Stimulated activated CD8-positive, alpha-beta memory T cell treated with anti-CD3 and anti-CD28 coated beads, Interleukin-12 subunit alpha, Interleukin-12 subunit beta, amount 100 ng/mL, for 1 hour (primary cell): ENCODE results near the gene AHCY.
A peak's percentile ranks its signal among the peaks of the same experiment; 100 is the strongest.
"Not testable (repeated sequence)": the region's sequence is repeated elsewhere in the genome, so short reads cannot be mapped to it uniquely, and the experiment has no call there.

Source experiments
- DNase-seq: peaks from one replicate; pipeline ENCODE4 v3.0.0-alpha.2; 2020; ENCODE audit warnings: low read depth

The AHCY gene

DNA sequence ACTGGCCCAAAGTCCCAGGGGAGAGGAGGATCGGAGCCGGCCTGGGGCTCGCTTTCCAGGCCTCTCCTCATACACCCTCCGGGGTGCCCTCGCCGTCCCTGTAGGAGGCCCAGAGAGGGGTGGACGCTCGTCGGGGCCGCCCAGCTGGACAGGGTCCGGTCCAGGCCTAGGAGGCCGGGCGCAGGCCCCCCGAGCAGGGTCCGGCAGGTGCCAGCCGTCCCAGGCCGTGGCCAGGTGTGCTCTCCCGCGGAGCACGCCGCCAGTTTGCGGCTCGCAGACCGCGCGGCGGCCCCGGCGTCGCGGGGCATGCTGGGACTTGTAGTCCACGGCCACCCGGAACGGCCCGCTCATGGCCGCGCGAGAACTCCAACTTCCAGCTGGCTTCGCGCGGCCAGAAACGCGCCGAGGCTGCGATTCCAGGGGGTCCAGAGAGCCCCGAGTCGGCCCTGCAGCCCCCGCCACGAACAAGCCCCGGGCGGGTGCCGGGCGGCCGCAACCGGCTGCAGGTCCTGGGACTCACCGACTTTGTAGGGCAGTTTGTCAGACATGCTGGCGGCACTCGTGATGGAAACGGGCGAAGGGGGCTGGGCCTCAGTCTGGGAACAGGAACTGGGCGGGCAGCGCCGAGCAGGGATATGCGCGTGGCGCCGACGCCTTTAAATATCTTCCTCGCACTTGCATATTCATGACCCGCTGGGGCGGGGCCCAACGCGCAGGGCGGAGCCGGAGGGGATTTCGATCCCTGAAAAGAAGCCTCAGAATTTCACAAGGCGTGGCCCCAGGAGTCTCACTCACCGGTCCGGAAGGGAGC lies at the start of gene AHCY:
AHCY (minus strand) TSS at position 633 of the 811 bp plus-strand sequence; CDS start at position 548, 85 bp downstream.
- peak; percentile 88 for DNase-seq

DNA sequence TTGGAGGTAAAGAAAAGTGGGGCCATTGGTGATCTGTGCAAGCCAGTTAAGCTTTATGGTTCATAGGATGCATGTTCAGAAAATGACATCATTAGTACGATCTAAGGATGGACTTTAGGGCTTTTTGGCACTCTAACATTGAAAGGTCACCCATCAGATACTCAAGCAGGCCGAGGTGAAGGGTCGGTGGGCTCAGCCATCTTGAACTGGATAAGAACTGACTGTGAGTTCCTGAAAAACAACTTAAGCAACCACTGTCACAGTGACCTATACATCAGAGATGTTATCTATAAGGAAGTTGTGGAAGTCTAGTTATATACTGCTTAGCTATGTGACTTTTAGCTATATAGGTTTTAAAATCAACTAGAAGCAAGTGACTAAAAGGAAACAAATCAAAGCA lies 46.9 kb upstream of the AHCY start:
- no peak for DNase-seq

GRCh38 chr20:34347571-34347970 lies 44.4 kb upstream of the AHCY start:
- no peak for DNase-seq

- DNase-seq, result not testable (repeated sequence)
Observed at GRCh38 chr20:34346533-34346865, 43.3 kb upstream of the AHCY start.

- not testable (repeated sequence) for DNase-seq
Observed at GRCh38 chr20:34345839-34346532, 42.8 kb upstream of the AHCY start.

- no peak for DNase-seq
Observed at GRCh38 chr20:34345402-34345736, 42.2 kb upstream of the AHCY start.

GRCh38 chr20:34344238-34344637 lies 41.1 kb upstream of the AHCY start:
- no peak for DNase-seq

- no peak for DNase-seq
Observed at GRCh38 chr20:34343458-34344211, 40.5 kb upstream of the AHCY start.

DNA sequence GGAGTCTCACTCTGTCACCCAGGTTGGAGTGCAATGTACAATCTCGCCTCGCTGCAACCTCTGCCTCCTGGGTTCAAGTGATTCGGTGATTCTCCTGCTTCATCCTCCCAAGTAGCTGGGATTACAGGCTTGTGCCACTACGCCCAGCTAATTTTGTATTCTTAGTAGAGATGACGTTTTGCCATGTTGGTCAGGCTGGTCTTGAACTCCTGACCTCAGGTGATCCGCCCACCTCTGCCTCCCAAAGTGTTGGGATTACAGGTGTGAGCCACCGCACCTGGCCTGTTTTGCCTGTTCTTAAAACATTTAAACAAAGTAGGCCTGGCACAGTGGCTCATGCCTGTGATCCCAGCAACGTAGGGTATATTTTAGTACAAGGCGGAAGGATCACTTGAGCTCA lies 38.0 kb upstream of the AHCY start:
- not testable (repeated sequence) for DNase-seq

GRCh38 chr20:34340726-34341125 lies 37.6 kb upstream of the AHCY start:
- DNase-seq, result not testable (repeated sequence)

- no peak for DNase-seq
Observed at GRCh38 chr20:34337982-34338726, 35.0 kb upstream of the AHCY start.

- DNase-seq, result no peak
Observed at GRCh38 chr20:34337544-34337943, 34.4 kb upstream of the AHCY start.

DNA sequence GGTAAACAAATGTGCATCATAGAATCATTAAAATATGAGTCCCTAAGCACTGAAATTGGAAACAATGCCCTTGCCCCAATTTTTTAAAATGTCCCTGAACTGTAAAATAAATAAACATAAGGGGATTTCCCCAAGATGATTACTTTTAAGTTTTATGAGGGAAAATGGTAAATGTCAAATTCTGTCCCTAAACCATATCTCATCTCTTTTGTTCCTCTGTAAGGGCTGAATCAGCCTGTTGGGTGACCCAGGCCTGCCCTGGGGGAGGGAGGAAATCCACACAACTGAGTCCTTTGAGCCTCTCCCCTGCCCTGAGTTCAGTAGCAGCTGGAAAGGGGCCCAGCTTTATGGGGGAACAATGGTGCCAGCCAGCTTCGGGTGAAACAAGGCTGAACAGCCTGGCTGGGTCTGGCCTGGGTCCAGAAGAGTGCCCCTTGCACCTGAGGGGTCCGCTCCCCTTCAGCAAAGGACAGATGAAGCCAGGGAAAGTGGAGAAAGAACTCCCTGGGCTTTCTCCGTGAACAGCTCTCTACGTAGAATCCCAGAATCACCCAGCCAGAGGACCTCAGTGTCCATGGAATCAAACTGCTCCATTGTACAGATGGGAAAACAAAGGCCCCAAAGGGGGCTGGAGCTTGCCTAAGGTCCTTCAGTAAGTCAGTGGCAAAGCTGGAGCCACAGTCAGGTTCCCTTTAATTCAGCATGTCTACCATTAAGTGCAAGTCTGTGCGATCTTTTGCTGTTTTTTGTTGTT lies 31.7 kb upstream of the AHCY start:
- no peak for DNase-seq

DNA sequence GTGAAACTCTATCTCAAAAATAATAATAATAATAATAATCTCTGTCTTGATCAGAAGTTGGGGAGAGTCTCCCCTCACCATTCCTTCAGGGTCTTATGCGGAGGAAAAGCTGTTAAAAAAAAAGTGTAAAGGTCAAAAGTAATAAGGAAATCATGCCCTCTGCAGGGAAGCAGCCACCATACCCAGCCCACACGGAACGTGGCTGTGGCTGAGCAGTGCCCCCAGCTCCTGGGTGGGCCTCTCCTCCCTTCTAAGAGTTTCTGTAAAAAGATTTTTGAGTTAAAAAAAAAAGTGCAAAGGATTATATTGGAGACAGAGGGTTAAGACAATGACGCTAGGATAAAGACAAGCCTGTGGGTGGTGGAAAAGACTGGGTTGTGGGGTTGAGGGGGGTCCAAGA lies 30.6 kb upstream of the AHCY start:
- DNase-seq, result no peak

- DNase-seq, result no peak
Observed at GRCh38 chr20:34332262-34332920, 29.2 kb upstream of the AHCY start.

GRCh38 chr20:34331838-34332237 lies 28.7 kb upstream of the AHCY start:
- no peak for DNase-seq

- not testable (repeated sequence) for DNase-seq
Observed at GRCh38 chr20:34330861-34331544, 27.8 kb upstream of the AHCY start.

- no peak for DNase-seq
Observed at GRCh38 chr20:34328928-34329677, 25.9 kb upstream of the AHCY start.

GRCh38 chr20:34328207-34328606 lies 25.1 kb upstream of the AHCY start:
- not testable (repeated sequence) for DNase-seq

DNA sequence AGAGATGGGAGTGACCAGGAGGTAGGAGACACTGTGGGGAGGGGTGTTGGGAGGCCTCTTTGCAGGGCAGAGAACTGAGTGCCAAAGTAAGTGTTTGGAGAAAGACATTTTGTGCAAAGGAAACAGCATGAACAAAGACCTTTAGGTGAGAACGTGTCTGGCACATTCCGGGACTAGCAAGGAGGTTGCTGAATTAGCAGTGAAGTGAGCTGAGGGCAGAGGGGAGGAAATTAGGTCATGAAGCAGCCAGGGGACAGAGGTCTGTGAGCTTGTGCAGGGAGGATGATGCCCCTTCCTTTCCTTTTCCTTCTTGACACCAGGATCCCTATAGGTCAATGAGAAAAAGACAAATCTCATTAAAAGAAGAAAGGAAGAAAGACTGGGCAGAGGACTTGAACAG lies 21.4 kb upstream of the AHCY start:
- DNase-seq, result no peak
